Measurements from ENCODE around the gene INHBC.

GRCh38 chr12:57464569-57464968 is 30.0 kb downstream of the INHBC start:
- TF ChIP-seq CTCF (IDR thresholded peaks at IDR 0.05) (no peak), POLR2A (IDR thresholded peaks at IDR 0.05) (no peak), POLR2AphosphoS5 (IDR thresholded peaks at IDR 0.05) (no peak)

All from sigmoid colon (tissue), 4 donors.